GM23248 (cell line): ENCODE results near the gene ZNF384. TPM values are rescaled to one million over a fixed set of nuclear protein-coding genes. Genes with fewer than 3 reads are reported as not detected.
"Not testable (repeated sequence)": the region's sequence is repeated elsewhere in the genome, so short reads cannot be mapped to it uniquely, and the experiment has no call there.

Experiments used
- DNase-seq: peaks from one replicate; pipeline ENCODE4 v3.0.0-alpha.2; 2015
- H2AFZ ChIP-seq: fragments of 200-600 bp; sonication (generic); 2 replicates; pipeline ENCODE4 v1.6.1; 2016; ENCODE audit warnings: antibody characterized with exemption
- H3F3A ChIP-seq: fragments of 200-600 bp; sonication (generic); 2 replicates; pipeline ENCODE4 v1.6.1; 2016; ENCODE audit warnings: mild to moderate bottlenecking, antibody characterized with exemption, mixed run types; ENCODE audit not compliant: insufficient read depth
- H3K27ac ChIP-seq: fragments of 200-600 bp; sonication (generic); 2 replicates; pipeline ENCODE4 v1.5.1; 2016; ENCODE audit warnings: mild to moderate bottlenecking
- H3K27me3 ChIP-seq: fragments of 200-600 bp; sonication (generic); replicated peaks from 2 replicates; pipeline ENCODE4 v1.6.1; 2016; ENCODE audit warnings: mild to moderate bottlenecking; ENCODE audit not compliant: insufficient read depth
- H3K36me3 ChIP-seq: fragments of 200-600 bp; sonication (generic); 2 replicates; pipeline ENCODE4 v1.6.1; 2016; ENCODE audit warnings: low read depth, mild to moderate bottlenecking
- H3K4me1 ChIP-seq: fragments of 200-600 bp; sonication (generic); 2 replicates; pipeline ENCODE4 v1.6.1; 2016; ENCODE audit warnings: mild to moderate bottlenecking; ENCODE audit not compliant: insufficient read depth
- H3K4me2 ChIP-seq: fragments of 200-600 bp; sonication (generic); one replicate; pipeline ENCODE4 v1.6.1; 2016; ENCODE audit warnings: mild to moderate bottlenecking; ENCODE audit not compliant: unreplicated experiment
- H3K4me3 ChIP-seq: fragments of 200-600 bp; sonication (generic); 2 replicates; pipeline ENCODE4 v1.5.1; 2016; ENCODE audit warnings: mild to moderate bottlenecking
- H3K79me2 ChIP-seq: fragments of 200-600 bp; sonication (generic); 2 replicates; pipeline ENCODE4 v1.6.1; 2016; ENCODE audit warnings: mild to moderate bottlenecking; ENCODE audit not compliant: insufficient read depth
- H3K9ac ChIP-seq: fragments of 200-600 bp; sonication (generic); 2 replicates; pipeline ENCODE4 v1.6.1; 2016; ENCODE audit warnings: mild to moderate bottlenecking
- H3K9me2 ChIP-seq: fragments of 200-600 bp; sonication (generic); 2 replicates; pipeline ENCODE4 v1.6.1; 2016; ENCODE audit warnings: mixed run types, mild to moderate bottlenecking, moderate library complexity; ENCODE audit not compliant: insufficient read depth
- H3K9me3 ChIP-seq: fragments of 200-600 bp; sonication (generic); one replicate; pipeline ENCODE4 v1.6.1; 2017; ENCODE audit warnings: low read depth
- H4K20me1 ChIP-seq: fragments of 200-600 bp; sonication (generic); 2 replicates; pipeline ENCODE4 v1.6.0; 2016; ENCODE audit not compliant: insufficient read depth
- EZH2 ChIP-seq: fragments of 200-600 bp; sonication (generic); IDR thresholded peaks from 2 replicates; pipeline ENCODE4 v1.6.1; 2018; ENCODE audit warnings: antibody characterized with exemption, mild to moderate bottlenecking; ENCODE audit not compliant: insufficient read depth, poor library complexity, severe bottlenecking
- EZH2phosphoT487 ChIP-seq: fragments of 200-600 bp; sonication (generic); IDR thresholded peaks from 2 replicates; pipeline ENCODE4 v1.6.1; 2018; ENCODE audit warnings: antibody characterized with exemption, moderate library complexity, mild to moderate bottlenecking, low read depth; ENCODE audit not compliant: insufficient read depth
- WGBS, 2 experiments: methylation state at CpG; one replicate each; pipeline ENCODE4 v1.1.6; 2015 to 2017; ENCODE audit warnings: low lambda C conversion rate in 2 of 2, low coverage in 1 of 2; ENCODE audit errors: missing lambda C conversion rate in 2 of 2; 5-methylcytosine and 5-hydroxymethylcytosine counted together
- in situ Hi-C: fragments of 300-500 bp; cut with MboI; formaldehyde crosslinking; loops from 2 replicates; pipeline ENCODE4 v1.15.0; 2020
- polyA plus RNA-seq: library from polyadenylated mRNA; unstranded; fragments of >200 nt; fragmentation: Nextera tagmentation; extraction: Ambion mirVana; gene quantifications from 2 replicates; pipeline ENCODE4 v1.2.1, GENCODE V29; 2016
- total RNA-seq: library from RNA; depleted of rRNA; stranded (reverse); fragments of >200 nt; shearing (Covaris generic); gene quantifications from 2 replicates; pipeline ENCODE4 v1.2.3, GENCODE V29; 2014

Gene ZNF384
- total and polyA plus RNA-seq, 2 experiments from 2014 or later, result 26.0 to 26.2 TPM

DNA sequence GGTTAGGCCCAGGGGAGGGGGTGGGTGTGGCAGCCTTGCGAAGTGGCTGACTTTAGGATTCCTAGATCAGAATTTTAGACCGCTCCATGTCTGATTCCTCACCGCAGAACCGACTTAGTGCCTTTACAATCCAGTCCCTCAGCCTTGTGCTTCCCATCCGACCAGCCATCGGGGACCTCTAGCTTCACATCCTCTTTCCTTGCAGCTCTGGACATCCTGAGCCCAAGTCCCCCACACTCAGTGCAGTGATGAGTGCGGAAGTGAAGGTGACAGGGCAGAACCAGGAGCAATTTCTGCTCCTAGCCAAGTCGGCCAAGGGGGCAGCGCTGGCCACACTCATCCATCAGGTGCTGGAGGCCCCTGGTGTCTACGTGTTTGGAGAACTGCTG lies 35.2 kb upstream of the ZNF384 start:
- in situ Hi-C loops, result no loop called here
- Histone ChIP-seq H3K36me3 (peaks cover 9% of the 10 kb centered on the region; the same call in 1 of the 2 replicates), H3K9me2 (no peaks in the 10 kb centered on the region), H3K79me2 (peaks cover 24% of the 10 kb centered on the region), H4K20me1 (no peaks in the 10 kb centered on the region), H3K4me2 (peak overlapping the region; percentile 99), H3K4me3 (peak overlapping the region; percentile 79), H3K9me3 (no peaks in the 10 kb centered on the region), H3K4me1 (peaks cover 10% of the 10 kb centered on the region), H3K27me3 (no peaks in the 10 kb centered on the region), H3K27ac (peak overlapping the region; percentile 82), H3F3A (peaks cover 10% of the 10 kb centered on the region; the same call in 1 of the 2 replicates), H3K9ac (peak overlapping the region; percentile 80), H2AFZ (peak overlapping the region; percentile 97)
- no peak for TF ChIP-seq EZH2phosphoT487
- no peak for TF ChIP-seq EZH2
- WGBS, 2 experiments, result 1 to 2% methylated on average over 10 of the region's 10 CpGs
- peak; percentile 52 for DNase-seq

DNA sequence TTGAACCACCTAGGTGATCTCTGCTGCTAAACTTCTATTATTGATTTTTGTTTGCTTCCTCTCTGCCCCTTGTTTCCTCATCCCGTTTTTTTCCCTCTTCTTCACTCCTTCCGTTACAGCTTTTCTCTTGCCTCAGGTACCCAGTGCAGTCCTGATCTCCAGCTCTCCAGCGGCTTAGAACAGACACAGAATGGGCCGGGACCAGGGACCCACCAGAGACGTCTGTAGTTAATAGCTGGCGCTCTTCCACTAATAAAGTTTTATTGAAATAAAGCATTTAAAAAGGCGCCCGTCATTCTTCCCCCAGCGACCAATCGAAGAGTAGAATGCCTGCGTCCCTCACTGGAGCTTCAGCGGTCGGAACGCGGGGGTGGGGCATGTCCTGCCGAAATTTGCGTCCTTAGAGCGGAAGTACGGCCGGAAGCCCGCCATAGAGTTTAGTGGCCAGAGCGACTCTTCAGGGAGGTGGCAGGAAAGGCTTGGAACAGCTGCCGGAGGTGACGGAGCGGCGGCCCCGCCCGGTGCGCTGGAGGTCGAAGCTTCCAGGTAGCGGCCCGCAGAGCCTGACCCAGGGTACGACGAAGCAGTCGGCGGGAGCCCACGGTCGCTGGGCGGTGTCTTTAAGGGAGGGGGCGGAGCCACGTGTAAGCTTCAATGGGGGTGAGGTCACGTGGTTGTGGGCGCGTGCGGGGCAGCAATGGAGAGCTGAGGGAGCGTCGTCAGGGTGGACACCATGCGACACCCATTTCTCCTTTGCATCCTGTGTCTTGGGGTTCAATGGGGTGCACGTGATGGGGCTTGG lies 34.6 kb upstream of the ZNF384 start, which contains the start of gene COPS7A:
TSS of gene COPS7A (plus strand) at position 440 of the 802 bp plus-strand sequence. CDS start 611 bp downstream, outside the sequence.
- in situ Hi-C loops, result no loop called here
- peak within 1 kb of the TSS; percentile 97 for H2AFZ ChIP-seq
- TF ChIP-seq EZH2 (no peak), EZH2phosphoT487 (no peak)
- peak; percentile 98 for DNase-seq
- H4K20me1 ChIP-seq, result no peaks in the 10 kb centered on the region
- H3K4me3 ChIP-seq, result peak within 1 kb of the TSS; percentile 79
- peaks cover 9% of the 10 kb centered on the region; the same call in 1 of the 2 replicates for H3K36me3 ChIP-seq
- H3K4me2 ChIP-seq, result peak within 1 kb of the TSS; percentile 99
- peak within 1 kb of the TSS; percentile 82 for H3K27ac ChIP-seq
- WGBS, 2 experiments, result 1% methylated on average over 48 to 49 of the region's 49 CpGs
- peak within 1 kb of the TSS; percentile 80 for H3K9ac ChIP-seq
- H3K79me2 ChIP-seq, result peaks cover 24% of the 10 kb centered on the region
- H3K9me2 ChIP-seq, result no peaks in the 10 kb centered on the region
- H3K4me1 ChIP-seq, result peaks cover 10% of the 10 kb centered on the region
- H3F3A ChIP-seq, result peaks cover 10% of the 10 kb centered on the region; the same call in 1 of the 2 replicates
- no peaks in the 10 kb centered on the region for H3K27me3 ChIP-seq
- no peaks in the 10 kb centered on the region for H3K9me3 ChIP-seq

DNA sequence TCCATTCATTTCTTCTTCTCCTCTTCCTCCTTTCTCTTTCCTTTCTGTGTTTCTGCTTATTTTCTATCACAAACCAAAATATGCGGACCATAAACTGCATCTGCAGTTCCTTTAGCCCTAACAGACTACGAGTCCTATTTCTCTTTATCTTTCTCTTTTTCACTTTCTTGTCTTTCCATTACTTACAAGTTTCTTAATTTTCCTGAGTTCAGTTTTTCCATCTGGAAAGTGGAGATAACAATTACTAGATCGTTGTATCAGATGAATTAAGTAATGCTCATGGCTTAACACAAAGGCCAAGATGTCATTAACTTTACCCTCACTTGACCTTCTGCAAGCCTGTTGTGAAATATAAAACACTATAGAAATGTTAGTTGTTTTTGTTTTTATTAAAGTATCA lies 33.7 kb upstream of the ZNF384 start:
- 78 to 84% methylated on average over 3 of the region's 3 CpGs for WGBS, 2 experiments
- Histone ChIP-seq H3K4me2 (peak overlapping the region; percentile 99), H3K27me3 (no peaks in the 10 kb centered on the region), H3K4me1 (peaks cover 10% of the 10 kb centered on the region), H3F3A (peaks cover 10% of the 10 kb centered on the region; the same call in 1 of the 2 replicates), H3K9ac (no peak overlapping the region), H3K4me3 (peak overlapping the region; percentile 79; the same call in 1 of the 2 replicates), H4K20me1 (no peaks in the 10 kb centered on the region), H3K9me2 (no peaks in the 10 kb centered on the region), H3K79me2 (peaks cover 24% of the 10 kb centered on the region), H3K27ac (peak overlapping the region; percentile 82), H3K9me3 (no peaks in the 10 kb centered on the region), H2AFZ (peak overlapping the region; percentile 97), H3K36me3 (no peaks in the 10 kb centered on the region; the same call in 1 of the 2 replicates)
- DNase-seq, result no peak
- no peak for TF ChIP-seq EZH2
- no peak for TF ChIP-seq EZH2phosphoT487
- in situ Hi-C loops, result no loop called here

DNA sequence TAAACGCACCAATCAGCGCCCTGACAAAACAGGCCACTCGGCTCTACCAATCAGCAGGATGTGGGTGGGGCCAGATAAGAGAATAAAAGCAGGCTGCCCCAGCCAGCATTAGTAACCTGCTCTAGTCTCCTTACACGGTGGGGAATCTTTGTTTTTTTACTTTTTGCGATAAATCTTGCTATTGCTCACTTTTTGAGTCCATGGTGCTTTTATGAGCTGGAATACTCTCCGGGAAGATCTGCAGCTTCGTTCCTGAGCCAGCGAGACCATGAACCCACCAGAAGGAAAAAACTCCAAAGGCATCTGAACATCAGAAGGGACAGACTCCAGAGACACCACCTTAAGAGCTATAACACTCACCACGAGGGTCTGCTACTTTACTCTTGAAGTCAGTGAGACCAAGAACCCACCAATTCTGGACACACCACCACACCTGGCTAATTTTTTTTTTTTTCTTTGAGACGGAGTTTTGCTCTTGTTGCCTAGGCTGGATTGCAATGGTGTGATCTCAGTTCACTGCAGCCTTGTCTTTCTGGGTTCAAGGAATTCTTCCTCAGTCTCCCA lies 27.8 kb upstream of the ZNF384 start:
- Histone ChIP-seq H3F3A (no peaks in the 10 kb centered on the region), H3K9me2 (no peaks in the 10 kb centered on the region), H3K9ac (no peak overlapping the region), H3K27me3 (no peaks in the 10 kb centered on the region), H3K4me1 (no peaks in the 10 kb centered on the region), H3K27ac (no peak overlapping the region), H3K9me3 (no peaks in the 10 kb centered on the region), H4K20me1 (no peaks in the 10 kb centered on the region), H3K4me3 (no peak overlapping the region), H3K36me3 (no peaks in the 10 kb centered on the region), H3K4me2 (no peak overlapping the region), H2AFZ (no peak overlapping the region), H3K79me2 (no peaks in the 10 kb centered on the region)
- no peak for TF ChIP-seq EZH2phosphoT487
- TF ChIP-seq EZH2, result no peak
- in situ Hi-C loops, result no loop called here
- DNase-seq, result no peak
- WGBS, 2 experiments, result 57 to 62% methylated on average over 9 to 10 of the region's 10 CpGs

DNA sequence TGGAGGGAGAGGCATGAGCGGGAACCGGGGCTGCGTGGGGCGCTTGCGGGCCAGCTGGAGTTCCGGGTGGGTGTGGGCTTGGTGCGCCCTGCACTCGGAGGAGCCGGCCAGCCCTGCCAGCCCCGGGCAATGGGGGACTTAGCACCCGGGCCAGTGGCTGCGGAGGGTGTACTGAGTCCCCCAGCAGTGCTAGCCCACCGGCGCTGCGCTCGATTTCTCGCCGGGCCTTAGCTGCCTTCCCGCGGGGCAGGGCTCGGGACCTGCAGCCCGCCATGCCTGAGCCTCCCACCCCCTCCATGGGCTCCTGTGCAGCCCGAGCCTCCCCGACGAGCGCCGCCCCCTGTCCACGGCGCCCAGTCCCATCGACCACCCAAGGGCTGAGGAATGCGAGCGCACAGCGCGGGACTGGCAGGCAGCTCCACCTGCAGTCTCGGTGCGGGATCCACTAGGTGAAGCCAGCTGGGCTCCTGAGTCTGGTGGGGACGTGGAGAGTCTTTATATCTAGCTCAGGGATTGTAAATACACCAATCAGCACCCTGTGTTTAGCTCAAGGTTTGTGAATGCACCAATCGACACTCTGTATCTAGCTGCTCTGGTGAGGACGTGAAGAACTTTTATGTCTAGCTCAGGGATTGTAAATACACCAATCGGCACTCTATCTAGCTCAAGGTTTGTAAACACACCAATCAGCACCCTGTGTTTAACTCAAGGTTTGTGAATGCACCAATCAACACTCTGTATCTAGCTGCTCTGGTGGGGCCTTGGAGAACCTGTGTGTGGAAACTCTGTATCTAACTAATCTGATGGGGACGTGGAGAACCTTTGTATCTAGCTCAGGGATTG lies 27.1 kb upstream of the ZNF384 start:
- H3K9me3 ChIP-seq, H3K27me3 ChIP-seq, in situ Hi-C loops, H2AFZ ChIP-seq, H3K4me1 ChIP-seq, H3K4me3 ChIP-seq, H3K9me2 ChIP-seq, H4K20me1 ChIP-seq, H3F3A ChIP-seq, H3K79me2 ChIP-seq, H3K27ac ChIP-seq, H3K36me3 ChIP-seq, H3K4me2 ChIP-seq, H3K9ac ChIP-seq, DNase-seq: not testable (repeated sequence)
- WGBS, 2 experiments, result 86 to 88% methylated on average over 6 to 32 of the region's 41 CpGs
